H4 (cell line): Measurements from ENCODE around the gene MAP6. TPM values are rescaled to one million over a fixed set of nuclear protein-coding genes. Genes with fewer than 3 reads are reported as not detected.
A peak's percentile ranks its signal among the peaks of the same experiment; 100 is the strongest.

Experiments
- DNase-seq: peaks from one replicate; pipeline ENCODE4 v3.0.0-alpha.2; 2015; ENCODE audit warnings: low spot score
- total RNA-seq: library from RNA; depleted of rRNA; stranded (reverse); fragments of >200 nt; shearing (Covaris generic); gene quantifications from 2 replicates; pipeline ENCODE4 v1.2.3, GENCODE V29; 2014; rRNA removed

The MAP6 gene
- total RNA-seq, 1 experiment from 2014 or later, result not detected

DNA sequence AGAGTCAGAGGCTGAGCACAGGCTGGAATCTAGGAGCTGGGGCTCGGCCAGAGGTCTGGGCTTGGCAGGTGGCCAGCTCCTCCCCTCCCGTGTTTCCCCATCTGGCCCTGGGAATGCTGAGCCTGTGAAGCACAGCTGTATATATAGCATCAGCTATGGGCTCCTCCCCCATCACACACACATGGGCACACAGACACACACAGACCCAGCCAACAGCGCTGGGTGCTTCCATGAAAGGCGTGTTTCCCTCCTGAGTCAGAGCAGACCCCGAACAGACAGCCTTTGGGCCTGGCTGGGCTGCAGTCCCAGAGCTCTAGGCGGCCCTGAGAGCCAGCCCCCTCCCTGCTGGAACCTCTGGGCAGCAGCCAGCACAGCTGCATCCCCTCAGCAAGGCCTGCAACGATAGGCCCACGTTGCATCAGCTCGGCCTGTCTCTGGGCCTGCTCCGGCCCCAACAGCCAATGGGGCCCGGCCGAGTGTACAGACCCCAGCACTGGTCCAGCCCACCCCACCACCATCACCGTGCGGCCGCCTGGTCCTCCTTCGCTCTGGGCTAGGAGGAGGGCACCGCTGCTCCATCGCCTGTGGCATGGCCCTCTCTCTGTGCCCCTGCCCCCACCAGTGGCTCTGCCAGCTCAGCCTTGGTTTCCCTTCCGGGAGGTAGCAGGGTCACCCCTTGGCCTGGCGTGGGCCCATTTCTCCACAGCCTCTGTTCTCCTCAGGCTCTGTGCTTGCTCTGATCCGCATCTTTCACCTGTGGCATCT lies 114.4 kb downstream of the MAP6 start:
- DNase-seq, result peak; percentile 99

DNA sequence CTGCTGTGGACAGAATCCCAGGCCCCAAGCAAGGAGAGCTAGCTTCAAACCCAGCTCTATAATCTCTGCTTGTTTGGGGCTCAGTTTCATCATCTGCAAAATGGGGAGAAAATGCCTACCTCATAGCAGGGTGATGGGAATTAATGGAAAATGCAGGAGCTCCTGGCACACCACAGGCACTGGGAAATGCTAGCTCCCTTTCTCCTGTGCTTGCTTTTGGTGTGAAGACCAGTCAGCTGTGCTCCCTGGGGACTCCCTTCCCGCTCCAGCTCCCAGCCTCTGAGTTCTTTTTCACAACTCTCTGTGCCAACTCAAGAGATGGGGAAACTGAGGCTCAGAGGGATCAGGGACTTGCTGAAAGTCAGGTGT lies 115.0 kb downstream of the MAP6 start:
- DNase-seq, result no peak

DNA sequence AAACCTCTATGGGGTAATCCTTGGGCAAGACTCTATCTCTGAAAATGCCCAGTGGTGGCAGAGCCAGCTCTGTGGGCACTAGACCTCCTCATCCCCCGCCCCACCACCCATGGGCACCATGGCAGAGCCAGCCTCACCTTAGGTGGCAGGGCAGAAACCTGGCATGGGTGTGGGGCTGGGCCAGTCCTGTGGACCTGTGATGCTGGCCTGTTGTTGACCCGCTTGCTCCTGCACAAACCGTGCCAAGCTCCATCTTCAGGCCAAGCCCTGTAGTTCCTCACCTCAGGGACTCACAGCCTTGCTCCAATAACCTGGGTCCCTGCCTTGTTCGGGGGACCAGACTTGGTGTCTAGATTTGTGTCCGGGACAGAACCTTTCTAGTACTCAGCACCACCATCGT lies 115.7 kb downstream of the MAP6 start:
- no peak for DNase-seq

DNA sequence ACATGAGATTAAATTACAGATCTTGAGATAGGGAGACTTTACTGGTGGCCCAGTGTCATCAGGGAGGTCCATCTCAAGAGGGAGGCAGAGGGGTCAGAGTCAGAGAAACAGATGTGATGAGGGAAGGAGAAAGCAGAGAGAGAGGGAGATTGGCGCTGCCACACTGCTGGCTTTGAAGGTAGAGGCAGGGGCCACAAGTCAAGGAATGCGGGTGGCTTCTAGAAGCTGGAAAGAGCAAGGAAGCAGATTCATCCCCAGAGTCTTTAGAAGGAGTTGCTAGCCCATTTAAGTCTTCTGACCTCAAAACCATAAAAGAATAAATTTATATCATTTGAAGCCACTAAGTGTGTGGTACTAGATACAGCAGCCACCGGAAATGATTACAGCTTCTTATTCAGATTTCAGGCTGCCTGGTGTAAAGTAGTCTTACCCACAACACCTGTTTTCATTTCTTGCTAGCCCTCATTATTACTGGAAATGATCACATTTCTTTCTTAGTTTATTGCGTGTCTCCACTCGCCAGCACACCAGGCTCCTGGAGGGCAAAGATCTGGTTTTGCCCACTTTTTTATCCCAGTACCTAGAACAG lies 119.4 kb downstream of the MAP6 start:
- DNase-seq, result no peak

DNA sequence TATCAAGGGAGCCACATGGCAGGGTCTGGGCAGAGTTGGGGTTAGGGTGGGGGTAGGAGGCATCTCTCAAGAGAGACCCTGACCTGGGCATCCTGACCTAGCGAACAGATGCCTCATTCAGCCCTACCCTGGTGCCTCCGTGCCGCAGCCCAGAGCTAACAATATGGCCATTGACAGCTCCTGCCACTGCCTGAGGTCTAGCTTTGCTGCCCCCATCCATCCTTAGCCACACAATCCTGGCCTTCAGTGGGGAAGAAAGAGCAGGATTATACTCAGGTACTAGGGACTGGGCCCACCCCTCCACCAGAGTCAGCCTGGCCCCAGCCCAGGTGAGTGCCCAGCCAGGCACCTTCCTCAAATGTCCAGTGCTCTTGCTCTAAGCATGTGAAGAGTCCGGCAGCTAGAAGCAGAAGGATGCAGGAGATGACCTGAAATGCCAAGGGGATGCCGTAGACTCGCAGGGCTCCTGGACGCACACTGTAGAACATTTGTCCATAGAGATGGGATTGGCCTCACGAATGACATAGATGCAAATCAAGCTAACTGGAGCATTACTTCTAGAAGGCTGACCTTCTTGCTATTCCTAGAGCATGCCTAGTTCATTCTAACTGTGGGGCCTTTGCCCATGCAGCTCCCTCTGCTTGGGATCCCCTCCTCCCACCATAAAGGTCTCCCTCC lies 120.1 kb downstream of the MAP6 start:
- no peak for DNase-seq

DNA sequence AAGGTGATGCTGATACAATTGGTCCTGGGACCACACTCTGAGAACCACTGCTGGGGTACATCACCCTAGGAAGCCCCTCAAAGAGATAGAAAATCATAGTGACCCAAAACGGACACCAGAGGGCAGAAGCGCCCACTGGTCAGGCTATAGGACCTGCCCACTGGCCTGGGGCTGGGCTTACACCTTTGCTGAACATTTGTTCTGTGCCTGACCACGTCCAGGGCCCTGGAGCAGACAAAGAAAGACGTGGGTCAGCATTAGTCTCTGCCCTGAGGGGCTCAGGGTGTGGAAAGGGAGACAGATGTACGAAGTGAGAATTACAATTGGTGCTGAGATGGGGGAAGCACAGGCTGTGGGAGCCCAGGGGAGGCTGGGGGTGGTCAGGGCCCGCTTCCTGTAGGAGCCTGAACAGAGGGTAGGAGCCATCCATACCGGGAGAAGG lies 121.2 kb downstream of the MAP6 start:
- peak; percentile 59 for DNase-seq

DNA sequence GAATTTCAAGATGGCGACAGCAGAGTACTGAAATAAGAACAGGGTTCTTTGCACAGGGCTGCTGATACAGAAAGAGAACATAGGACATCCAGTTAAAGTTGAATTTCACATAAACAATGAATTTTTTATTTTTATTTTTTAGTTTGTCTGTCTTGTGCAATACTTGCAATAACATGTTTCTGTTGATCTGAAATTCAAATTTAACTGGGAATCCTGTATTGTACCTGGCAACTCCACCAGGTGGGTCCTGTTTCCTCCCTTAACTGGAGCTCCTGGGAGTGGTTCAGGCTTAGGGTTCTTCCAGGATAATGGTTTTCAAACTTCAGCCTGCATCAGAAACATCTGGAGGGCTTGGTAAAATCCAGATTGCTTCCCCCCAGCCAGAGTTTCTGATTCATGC lies 121.7 kb downstream of the MAP6 start:
- no peak for DNase-seq

DNA sequence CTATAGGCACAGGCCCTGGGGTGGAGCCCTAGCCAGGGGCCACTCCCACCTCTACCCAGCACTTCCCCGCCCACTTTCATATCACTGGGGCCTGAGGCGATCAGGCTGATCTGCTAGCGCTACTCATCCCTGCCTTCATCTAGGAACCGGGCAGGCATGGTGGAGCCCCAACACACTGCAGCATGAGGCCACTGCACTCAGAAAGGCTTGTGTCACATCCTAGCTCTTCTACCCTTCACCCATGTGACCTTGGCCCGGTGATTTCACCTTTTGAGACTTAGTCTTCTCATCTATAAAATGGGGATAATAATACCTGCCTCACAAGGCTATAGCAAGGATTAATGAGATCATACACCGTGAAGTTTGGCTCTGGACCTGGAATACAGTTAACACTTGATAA lies 125.0 kb downstream of the MAP6 start:
- no peak for DNase-seq

DNA sequence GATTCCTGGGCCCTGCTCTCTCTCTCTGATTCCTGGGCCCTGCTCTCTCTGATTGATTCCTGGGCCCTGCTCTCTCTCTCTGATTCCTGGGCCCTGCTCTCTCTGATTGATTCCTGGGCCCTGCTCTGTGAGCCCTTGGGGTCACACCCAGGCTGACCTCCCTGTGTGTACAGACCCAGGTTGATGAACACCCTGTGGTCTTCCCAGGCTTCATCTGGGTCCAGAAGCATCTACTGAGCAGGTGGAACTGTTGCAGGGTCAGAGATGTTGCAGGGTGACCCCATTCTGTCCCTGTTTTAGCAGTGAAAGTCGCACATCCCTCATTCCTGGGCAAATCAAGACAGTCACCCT lies 126.8 kb downstream of the MAP6 start:
- no peak for DNase-seq

DNA sequence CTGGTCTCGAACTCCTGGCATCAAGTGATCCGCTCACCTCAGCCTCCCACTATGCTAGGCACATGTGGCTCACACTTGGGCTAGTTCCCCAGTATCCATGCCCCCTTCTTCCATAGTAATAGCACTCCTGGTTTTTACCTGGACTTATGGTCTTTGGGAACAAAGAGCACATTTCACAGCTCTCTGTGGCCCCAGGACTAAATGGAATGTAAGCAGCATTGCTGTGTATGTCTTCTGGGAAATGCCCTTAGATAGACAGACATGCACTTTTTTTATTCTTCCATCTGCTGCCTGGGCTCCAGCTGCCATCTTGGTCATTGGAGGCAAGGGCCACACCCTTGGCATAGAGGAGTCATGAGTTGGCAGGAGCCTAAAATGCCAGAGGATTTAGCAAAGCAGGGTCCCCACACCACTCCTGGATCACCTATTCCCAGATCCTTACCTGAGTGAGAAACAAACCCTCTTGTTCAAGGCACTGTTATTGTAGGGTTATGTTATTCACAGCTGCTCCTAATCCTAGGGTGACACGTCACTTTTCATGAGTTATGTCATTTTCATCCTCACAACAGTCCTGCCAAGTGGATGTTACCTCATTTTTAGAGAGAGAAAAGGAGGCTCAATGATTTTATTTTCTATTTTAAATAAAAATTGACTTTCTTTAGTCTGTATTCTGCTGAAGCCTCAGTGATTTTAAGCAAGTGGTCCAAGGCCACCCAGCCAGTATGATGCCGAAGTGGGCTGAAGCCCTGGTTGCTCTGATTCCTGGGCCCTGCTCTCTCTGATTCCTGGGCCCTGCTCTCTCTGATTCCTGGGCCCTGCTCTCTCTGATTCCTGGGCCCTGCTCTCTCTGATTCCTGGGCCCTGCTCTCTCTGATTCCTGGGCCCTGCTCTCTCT lies 127.4 kb downstream of the MAP6 start:
- DNase-seq, result no peak

DNA sequence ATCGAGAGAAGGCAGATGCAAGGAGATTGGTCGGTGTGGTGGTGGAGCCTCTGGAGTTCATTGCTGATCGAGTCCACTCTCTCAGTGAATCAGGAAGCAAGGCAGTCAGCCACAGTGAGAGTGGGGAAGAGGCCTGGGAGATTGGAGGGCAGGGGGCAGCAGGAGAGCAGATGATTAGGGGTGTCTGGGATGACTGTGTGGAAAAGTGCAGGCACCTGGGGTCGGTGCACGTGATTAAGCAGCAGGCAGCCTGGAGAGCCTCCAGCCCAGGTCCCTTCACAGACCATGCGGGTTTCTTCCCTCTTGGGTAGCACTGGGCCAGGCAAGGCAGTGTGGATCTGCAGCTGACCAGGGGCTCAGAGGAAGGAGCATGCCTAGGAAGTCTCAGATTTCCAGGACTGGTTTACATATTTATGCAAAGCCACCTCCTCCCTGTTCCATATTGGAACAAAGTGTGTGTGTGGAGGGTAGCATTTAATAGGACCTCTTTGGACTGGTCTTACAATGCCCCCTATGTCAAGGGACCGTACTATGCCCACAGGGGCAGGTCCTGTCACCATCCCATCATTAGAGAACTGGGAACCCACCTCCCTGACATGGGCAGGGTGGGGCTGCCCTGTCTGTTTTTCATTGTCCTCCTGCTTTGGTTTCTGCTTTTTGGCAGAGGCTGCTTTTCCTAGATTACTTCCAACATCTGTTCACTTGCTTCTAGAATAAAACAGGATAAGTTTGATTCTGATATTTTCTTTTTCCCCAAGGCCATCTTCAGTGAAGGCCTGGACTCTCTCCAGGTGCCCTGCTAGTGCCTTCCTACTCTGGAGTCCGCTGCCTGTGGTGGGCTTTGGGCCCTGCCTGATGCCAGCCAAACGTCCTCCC lies 129.1 kb downstream of the MAP6 start:
- DNase-seq, result no peak

DNA sequence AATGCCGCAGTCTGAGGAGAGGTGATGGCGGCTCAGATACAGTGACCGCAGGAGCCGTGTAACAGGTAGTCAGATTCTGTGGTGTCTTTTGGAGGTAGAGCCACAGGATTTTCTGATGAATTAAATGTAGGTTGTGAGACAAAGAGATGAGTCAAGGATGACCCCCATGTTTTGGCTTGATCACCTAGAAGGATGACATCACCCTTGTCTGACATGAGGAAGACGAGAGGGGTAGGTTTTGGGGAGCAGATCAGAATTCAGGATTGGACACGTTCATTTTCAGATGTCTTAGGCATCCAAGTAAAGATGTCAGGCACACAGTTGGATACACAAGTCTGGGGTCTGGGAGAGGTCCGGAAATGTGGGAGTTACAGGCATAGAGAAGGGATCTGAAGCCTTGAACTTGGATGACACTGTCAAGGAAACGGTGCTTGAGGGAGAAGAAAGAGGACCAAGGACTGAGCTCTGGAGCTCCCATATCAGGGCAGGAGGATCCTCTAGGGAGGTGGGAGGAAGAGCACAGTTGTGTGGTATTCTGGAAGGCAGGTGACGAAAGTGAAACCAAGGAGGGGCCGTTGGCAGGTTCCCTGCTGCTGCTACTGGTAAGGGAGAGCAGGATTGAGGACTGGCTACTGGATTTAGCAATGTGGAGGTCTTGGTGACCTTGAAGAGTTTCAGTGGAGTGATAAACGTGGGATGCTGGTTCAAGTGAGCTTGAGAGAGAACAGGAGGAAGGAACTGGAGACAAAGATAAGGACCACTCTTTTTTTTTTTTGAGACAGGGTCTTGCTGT lies 130.5 kb downstream of the MAP6 start:
- no peak for DNase-seq

DNA sequence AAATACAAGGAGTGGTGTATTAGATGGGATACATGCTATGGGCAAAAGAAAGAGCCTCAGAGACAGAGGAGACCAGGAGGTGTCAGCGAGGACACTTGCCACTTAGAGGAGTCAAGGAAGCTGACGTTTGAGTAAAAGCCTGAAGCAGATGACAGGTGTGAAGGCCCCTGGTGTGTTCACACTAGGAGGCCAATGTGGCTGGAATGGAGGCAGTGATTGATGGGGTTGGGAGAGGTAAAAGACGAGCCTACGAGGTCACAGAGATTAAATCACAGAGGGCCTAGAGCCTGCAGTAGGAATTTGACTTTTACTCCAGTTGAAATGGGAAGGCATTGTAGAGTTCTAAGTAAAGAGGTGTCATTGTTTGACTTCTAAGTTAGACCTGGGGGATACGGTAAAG lies 131.1 kb downstream of the MAP6 start:
- no peak for DNase-seq

Other genes with a start within 250 kb of the MAP6 start
- not detected in 2 replicates for gene KLHL35, start 235.8 kb downstream of the MAP6 start, total RNA-seq
- 6.8 and 8.0 TPM in 2 replicates for gene GDPD5, start 143.1 kb downstream of the MAP6 start, total RNA-seq
- 986 and 1,416 TPM in 2 replicates for gene SERPINH1, start 106.8 kb downstream of the MAP6 start, total RNA-seq
- gene MOGAT2, start 48.8 kb upstream of the MAP6 start, total RNA-seq, result not detected in 2 replicates
- 8.1 and 11.3 TPM in 2 replicates for gene DGAT2, start 99.7 kb upstream of the MAP6 start, total RNA-seq
- 10.0 and 21.8 TPM in 2 replicates for gene UVRAG, start 146.2 kb upstream of the MAP6 start, total RNA-seq